Ramos (cell line): ENCODE data around the gene HMHB1.

Experiments used
- in situ Hi-C: fragments of 300-500 bp; cut with MboI; formaldehyde crosslinking; loops from one replicate; pipeline ENCODE4 v1.14.3; 2022; ENCODE audit warnings: low sequenced_read_pairs; ENCODE audit not compliant: unreplicated experiment

The HMHB1 gene

DNA sequence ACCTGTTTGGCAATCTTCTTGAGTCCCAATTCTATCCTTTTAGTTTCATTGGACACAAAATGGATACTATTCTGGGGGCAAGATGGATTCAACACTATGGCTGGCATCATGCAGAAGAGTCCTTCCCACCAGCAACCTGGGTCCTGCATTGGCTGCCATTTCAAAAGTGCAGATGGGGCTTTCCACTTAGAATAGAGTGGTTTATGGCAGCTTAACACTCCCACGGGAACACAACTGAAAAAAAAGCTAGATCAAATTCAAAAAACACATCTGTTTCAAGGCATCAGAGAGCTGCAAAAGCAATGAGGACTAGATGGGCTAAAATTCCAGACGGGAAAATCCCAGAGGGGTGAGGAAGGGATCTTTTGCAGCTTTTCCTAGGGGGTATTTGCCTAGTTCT lies 11.2 kb upstream of the HMHB1 start:
- in situ Hi-C loops, result loop anchor here (25.0 kb wide), 1 partner anchor 388 kb away; the partner anchor contains the start of gene NR3C1

DNA sequence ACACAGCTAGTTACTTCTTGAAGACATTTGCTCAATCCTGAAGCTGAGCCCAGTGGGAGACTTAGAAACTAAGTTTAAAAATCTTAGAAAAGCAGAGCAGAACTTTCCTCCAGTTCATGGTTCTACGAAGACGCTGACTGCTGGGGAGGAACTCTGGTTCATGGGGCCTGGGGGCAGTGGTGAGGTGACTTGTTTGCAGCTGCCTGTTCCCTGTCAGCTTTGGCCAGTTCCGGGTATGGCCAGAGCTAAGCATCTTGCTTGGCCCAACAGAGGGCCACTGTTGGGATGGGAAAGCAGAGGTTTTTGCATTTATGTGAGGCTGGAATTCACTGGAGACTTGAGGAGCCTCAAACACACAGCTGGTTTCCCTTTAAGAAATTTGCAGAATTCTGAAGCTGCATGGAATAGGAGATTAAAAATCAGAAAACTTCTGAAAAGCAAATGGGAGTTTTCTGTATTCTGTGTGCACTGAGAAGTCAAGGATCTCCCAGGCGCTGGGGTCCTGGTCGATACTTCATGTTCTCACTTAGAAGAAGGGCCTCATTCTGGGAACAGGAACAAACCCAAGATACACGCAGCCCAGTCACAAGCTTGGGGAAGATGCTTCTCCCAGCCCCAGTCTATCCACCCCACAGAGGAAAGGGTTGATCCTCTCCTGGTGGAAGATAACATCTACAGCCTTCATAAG lies 10.6 kb upstream of the HMHB1 start:
- in situ Hi-C loops, result loop anchor here (25.0 kb wide), 1 partner anchor 389 kb away; the partner anchor contains the start of gene NR3C1

DNA sequence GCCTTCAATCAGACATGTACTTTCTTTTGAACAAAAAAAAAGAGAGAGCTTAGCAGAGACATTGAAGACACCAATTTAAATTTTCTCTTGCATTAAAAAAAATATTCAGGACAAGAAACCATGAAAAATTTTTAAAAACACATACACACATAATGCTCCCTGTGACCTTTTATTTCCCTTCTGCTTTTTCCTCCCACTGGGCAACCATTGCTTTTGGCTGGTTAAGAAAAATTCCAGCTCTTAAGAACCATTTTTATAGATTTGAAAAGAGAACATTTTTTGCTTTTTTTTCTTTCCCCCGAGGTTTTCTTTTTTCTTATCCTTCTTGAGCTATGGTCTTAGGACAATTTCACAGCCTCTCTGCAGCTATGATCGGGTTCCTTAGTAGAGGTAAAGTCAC lies 6.1 kb upstream of the HMHB1 start:
- in situ Hi-C loops, result loop anchor here (25.0 kb wide), 1 partner anchor 394 kb away; the partner anchor contains the start of gene NR3C1

DNA sequence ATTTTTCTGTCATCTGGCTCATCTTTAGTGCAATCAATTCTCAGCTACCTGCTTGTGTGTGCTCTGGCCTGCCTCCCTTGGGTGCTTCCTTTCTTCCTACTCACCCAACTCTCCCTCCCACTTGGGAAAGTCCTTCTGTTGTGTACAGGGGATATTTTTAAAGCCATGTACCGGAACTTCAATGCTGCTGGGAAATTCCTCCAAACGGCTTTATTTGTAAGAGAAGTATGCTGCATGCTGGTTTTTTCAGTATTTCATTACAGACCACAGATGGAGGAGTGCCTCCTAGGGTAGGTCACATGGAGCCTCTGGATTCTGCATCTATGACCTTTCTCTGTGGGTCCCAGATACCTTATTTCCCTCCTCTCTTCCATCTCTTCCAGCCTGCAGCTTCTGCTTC lies 5.4 kb upstream of the HMHB1 start:
- in situ Hi-C loops, result loop anchor here (25.0 kb wide), 1 partner anchor 394 kb away; the partner anchor contains the start of gene NR3C1

DNA sequence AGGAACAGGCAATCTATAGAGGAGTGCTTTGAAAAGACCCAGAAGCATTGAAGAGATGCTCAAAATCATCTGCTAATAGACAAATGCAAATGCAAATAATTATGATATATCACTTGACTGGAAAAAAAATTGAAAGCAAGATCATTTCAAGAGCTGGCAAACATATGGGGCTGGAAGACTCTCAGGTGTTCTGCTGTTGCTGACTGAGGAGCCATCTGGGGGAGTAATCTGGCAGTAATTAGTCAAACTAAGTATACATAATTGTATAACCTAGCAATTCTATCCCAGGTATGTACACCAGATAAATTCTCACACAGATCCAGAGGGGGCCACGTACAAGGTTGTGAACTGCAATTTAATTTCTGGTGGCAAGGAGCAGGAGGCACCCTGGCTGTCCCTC lies 4.6 kb upstream of the HMHB1 start:
- in situ Hi-C loops, result loop anchor here (25.0 kb wide), 1 partner anchor 395 kb away; the partner anchor contains the start of gene NR3C1

DNA sequence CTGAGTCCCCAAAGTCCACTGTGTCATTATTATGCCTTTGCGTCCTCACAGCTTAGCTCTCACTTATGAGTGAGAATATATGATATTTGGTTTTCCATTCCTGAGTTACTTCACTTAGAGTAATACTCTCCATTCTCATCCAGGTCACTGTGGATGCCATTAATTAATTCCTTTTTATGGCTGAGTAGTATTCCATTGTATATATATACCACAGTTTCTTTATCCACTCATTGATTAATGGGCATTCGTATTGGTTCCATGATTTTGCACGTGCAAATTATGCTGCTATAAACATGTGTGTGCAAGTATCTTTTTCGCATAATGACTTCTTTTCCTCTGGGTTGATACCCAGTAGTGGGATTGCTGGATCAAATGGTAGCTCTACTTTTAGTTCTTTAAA lies 4.4 kb downstream of the HMHB1 start:
- in situ Hi-C loops, result loop anchor here (25.0 kb wide), 1 partner anchor 404 kb away; the partner anchor contains the start of gene NR3C1

DNA sequence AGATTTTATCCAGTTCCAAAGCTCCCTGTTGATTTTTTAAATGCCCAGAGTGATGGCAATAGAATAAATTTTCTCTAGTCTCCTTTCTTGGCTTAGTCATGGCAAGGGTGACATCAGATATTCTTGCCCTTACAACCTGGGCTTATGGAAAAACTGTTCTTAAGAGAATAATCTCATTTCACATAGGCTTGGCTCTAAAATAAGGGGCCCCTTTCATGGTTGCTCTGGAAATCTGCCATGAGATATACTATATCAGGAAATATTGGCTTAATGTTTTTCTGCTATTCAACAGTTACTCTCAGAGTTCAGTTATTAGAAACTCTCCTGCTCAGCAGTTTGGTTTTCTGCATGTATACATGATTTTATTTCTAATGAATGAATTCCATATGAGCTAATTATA lies 7.8 kb downstream of the HMHB1 start:
- in situ Hi-C loops, result loop anchor here (5.0 to 25.0 kb wide), 3 partner anchors 407 to 905 kb away; partner anchors contain the start of gene NR3C1

DNA sequence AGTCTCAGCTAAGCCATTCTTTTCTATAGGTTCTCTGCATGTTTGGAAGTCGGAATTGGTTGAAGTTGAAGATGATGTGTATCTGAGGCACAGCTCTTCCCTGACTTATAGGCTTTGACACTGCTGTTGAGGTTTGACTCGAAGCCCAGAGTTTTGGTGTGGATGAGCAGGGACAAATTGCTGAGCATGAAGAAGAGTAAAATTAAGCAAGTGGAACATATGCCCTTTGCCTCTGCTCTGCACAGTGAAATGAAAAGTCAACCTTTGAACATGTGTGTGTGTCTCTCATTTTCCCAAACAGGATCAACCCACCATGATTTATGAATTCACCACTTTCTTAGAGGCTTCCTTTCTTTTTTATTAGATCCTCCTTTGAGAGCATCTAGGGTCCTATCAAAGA lies 8.5 kb downstream of the HMHB1 start:
- in situ Hi-C loops, result loop anchor here (5.0 to 25.0 kb wide), 3 partner anchors 408 to 906 kb away; partner anchors contain the start of gene NR3C1

DNA sequence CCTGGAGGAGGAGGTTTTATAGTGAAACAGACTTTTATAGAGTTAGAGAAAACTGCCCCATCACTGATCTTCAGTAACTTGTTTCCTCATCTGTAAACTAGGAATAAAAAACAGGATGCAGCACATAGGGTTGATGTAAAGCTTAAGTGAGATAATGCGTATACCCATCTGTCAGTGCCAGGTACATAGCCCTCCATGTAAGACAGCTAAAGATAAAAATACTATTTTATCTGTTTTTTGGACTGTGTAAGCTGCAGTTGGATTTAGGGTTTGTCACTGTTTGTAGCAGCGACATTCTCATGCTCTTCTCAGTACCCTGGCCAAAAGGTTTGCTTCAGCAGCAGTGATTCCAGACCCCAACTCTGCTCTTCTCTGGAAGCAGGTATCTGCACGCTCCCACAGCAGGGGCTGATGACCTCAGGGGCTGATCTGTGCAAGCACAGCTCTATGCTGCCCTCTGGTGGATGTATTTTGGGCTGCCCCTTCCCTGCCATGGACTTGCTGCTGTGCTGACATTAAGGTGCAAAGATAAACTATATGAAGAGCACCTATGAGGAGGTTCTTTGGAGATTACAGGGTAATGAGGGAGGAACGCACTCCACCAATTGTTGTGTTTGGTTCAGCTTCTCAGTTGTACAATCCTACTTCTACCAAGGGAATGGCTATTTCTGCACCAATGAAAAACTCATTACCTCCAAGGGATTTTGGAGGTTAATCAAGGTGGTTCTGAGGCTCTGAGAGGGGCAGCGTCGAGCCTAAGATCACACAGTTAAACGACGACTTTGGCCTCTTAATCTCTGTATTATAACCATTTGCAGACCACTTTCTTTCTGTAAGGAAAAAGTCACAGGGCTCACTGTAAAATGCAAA lies 13.1 kb downstream of the HMHB1 start:
- in situ Hi-C loops, result loop anchor here (5.0 to 25.0 kb wide), 3 partner anchors 413 to 910 kb away; partner anchors contain the start of gene NR3C1

DNA sequence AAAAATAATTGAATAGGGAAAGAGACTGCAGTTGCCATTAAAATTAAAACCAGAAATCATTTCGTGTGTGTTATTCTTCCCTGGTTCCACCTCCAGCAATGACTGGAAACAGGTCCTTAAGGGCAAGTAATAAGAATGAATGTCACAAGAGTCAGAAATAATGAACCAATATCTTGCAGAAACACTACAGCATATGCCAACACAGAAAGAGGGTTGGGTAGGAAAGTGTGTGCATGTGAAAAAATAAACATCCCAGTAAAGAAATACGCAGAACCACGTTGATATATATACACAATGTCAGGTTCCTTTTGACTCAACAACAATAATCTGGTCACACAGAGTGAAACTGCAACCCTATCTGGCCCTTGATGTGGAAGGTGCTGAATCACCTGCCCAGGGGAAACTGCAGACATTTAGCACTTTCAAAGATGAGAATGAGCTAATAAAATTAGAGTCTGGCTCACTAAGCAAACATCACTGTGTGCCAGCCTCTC lies 15.0 kb downstream of the HMHB1 start:
- in situ Hi-C loops, result loop anchor here (10.0 kb wide), 1 partner anchor 912 kb away; no protein-coding TSS in a partner anchor

DNA sequence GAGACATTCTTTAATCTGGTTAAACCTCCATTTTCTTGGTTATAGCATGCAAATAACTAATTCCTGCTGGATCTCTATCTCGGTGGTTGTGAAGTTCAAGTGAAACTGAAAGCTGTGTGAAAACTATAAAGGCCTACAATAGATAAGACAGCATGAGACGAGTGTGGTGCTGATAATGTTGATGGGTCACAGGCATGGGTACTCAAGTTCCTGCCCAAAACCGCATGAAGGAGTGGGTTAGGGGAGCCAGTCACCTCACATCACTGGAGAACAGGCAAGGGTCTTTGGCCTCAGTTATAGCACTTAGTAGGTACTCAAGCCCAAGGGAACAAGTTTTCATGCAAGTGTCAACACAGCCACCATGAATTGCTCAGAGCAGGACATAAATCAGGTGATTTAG lies 16.7 kb downstream of the HMHB1 start:
- in situ Hi-C loops, result loop anchor here (10.0 kb wide), 1 partner anchor 914 kb away; no protein-coding TSS in a partner anchor

DNA sequence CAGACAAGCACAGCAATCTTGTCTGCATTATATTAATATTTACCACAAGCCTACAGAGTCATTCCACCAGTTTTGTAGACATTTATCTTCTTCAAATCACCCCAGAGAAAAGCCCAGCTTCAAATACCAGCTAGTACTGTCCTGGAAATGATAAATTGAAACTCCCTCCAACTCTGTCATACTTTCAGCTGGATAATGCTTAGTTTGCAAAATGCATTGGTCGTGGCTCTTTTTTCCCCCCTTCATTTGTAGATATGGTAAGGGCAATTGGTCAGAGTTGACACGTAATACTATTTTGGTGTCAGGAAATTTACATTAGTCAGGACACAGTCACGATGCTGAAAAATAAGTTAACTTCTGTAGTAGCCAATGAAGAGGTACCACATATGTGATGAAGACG lies 21.2 kb downstream of the HMHB1 start:
- in situ Hi-C loops, result no loop called here

DNA sequence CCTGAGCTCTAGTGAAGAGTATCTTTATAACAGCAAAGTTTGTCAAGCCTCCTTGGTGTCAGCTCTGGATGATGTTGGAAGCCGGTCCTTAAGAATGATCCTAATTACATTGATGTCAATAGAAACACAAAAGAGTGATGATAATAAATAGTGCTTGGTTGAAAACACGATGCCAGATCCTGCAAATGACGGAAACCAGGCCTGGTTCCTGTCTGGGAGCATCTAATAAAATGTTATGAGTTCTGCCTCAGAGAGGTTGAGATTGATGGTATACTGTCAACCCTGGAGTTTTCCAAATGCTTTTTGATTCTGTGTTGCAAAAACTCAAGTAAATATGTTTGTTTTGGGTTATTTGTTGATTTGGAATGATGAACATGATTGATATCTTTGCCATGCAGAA lies 23.3 kb downstream of the HMHB1 start:
- in situ Hi-C loops, result no loop called here

DNA sequence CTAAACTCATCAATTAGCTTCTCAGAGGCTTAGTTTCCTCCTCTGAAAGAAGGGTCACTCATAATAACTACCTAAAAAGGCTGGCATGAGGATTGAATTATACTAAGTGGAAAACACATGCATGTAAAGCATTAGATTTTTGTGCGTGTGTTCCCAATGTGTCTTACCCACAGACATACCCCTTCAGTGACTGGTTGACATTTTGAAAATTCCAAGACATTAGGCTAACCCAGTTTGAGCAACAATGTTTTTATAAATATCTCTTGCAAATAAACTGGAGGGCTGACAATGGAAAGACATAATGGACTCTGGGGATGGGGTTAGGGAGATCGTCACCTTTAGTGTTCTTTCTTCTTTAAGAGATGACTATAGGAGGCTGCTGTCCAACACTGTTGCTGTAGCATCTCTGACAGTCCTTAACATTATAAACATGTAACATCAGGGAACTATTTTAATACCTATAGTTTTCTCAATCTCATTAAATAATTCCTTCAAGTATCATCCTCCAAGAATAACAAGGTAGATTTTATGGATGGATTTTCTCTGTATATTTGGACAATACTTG lies 24.3 kb downstream of the HMHB1 start:
- in situ Hi-C loops, result no loop called here

DNA sequence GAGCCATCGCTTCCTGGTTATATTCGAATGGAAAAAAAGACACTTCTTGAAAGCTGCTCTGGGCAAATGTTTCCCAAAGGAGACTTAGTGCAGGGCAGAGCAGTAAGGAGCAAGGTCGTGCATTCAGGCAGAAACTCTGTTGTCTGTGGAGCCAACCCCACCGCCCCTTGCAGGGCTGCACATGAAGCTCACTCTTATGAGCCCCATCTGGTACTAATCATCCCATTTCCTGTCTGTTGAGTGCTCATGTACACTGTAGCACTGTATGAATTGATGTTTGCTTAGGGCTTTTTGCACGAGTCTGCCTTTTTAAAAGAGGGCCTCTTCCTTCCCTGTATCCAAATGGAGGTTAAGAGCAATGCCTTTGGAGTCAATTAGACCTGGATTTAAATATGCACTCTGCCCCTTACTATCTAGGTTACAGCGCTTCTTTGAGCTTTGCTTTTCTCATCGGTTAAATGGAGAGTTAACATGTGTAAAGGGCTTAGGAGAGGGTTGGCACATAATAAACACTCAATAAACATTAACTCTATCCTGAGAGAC lies 25.4 kb downstream of the HMHB1 start:
- in situ Hi-C loops, result no loop called here

DNA sequence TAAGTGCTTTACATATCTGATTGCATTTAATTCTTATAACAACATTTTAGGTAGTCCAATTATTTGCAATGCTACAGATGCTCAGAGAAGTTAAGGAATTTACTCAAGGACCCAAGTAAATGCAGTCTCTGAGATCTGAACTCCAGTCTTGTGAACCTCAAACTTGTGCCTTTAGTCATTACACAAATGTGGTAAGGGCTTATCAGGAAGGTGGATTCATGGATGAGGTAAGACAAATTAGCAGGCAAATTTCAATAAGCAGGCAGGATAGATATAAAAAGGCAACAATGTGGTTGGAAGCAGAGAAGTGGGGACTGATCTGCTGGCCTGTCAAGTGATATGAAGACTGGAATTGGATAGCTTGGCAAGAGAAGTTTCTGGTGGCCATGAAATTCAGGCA lies 29.5 kb downstream of the HMHB1 start:
- in situ Hi-C loops, result no loop called here

DNA sequence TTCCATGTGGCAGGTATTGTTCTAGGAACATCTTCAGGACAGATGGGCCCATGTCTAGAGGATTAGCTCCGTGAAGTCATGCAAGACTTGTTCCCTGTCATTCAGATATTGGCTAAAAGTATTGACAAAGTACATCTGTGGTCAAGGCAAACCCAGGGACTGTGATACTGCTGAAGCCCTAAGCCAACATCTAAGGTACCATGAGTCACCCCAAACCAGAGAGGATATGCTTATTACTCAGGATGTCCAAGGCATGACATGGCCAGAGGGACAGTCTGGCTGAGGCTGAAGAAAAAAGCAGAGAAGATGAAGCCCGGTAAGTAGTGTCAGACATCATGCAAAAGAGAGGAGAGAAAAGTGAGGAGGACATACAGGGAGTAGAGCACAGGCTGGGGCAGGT lies 31.0 kb downstream of the HMHB1 start:
- in situ Hi-C loops, result no loop called here

DNA sequence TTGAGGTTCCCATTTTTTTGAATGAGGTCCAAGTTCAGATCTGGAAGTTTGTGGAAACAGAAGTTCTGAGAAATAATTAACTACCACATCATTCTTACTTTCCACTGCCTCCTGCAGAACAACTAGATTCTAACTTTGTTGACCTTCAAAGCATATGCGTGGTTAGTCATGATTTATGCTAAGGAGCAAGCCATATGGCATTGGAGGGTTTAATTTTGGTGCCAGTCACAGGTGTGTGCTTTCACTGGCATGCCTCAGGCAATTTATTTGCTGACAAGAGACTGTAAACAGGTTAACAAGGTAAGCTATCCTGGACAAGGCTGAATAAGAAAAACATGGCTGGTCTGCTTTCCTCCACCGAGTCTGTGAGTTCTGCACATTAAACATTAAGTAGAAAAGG lies 31.5 kb downstream of the HMHB1 start:
- in situ Hi-C loops, result no loop called here

DNA sequence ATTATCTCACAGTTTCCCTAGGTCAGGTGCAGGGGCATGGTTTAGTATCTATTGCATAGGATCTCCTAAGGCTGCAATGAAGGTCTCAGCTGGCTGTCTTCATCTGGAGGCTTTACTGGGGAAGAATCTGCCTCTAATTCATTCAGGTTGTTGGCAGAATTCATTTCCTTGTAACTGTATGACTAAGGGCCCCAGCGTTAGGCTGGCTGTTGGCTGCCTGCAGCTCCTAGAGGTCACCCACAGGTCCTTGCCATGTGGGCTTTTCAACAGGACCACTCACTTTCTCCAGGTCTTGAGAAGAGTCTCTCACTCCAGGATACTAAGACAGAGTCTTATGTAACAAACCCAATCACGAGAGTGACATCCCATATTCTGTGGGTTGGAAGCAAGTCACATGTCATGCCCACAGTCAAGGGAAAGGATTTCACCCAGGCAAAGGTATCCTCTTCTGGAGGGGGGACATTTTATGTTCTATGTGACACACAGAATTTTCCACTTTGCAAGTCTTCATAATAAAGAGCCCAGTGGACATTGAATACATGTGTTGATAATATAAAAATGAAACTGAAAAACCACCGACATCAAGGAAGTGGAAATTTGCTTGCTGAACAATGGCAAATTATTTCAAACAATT lies 38.2 kb downstream of the HMHB1 start:
- in situ Hi-C loops, result no loop called here

DNA sequence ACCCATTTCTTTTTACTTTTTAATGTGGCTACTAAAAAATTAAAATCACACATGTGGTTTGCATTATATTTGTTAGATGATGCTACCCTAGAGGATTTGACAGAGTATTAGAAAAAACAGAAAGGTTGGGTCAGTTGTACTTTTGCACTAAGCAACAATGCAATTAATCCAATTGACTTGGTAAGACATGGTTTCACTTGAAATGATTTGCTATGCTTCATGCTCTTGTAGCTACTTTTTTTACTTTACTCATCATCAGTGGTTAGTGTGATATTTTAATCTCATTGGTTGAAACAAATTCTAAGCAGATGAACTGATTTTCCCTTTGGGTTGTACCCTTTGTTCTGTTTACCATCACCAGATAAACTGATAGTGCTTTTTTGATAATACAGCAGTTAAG lies 39.4 kb downstream of the HMHB1 start:
- in situ Hi-C loops, result no loop called here
